Loucy (cell line): ENCODE data around the gene HOXC4.

Experiments used
- H2AFZ ChIP-seq: fragments of 200-600 bp; sonication (generic); 2 replicates; pipeline ENCODE4 v1.6.0; 2016; ENCODE audit warnings: antibody characterized with exemption, mild to moderate bottlenecking, low read length, moderate library complexity
- H3F3A ChIP-seq: fragments of 200-600 bp; 2 replicates; pipeline ENCODE4 v1.6.0; 2016; ENCODE audit warnings: antibody characterized with exemption, low read depth, mild to moderate bottlenecking
- H3K27me3 ChIP-seq: fragments of 200-600 bp; sonication (generic); 2 replicates; pipeline ENCODE4 v1.6.1; 2014; ENCODE audit warnings: low read length, mild to moderate bottlenecking; ENCODE audit not compliant: insufficient read depth, poor library complexity, severe bottlenecking
- H3K36me3 ChIP-seq: fragments of 200-600 bp; sonication (generic); 2 replicates; pipeline ENCODE4 v1.6.1; 2016; ENCODE audit warnings: low read length; ENCODE audit not compliant: insufficient read depth
- H3K4me1 ChIP-seq: fragments of 200-600 bp; sonication (generic); 2 replicates; pipeline ENCODE4 v1.5.1; 2014; ENCODE audit warnings: low read length, mild to moderate bottlenecking; ENCODE audit not compliant: insufficient read depth, poor library complexity, severe bottlenecking
- H3K4me2 ChIP-seq: fragments of 200-600 bp; sonication (generic); 2 replicates; pipeline ENCODE4 v1.6.0; 2014; ENCODE audit warnings: antibody characterized with exemption, low read length, low read depth, mild to moderate bottlenecking; ENCODE audit not compliant: poor library complexity, severe bottlenecking
- H3K4me3 ChIP-seq: fragments of 200-600 bp; sonication (generic); 2 replicates; pipeline ENCODE4 v1.5.1; 2014; ENCODE audit warnings: low read length, mild to moderate bottlenecking, mixed read lengths; ENCODE audit not compliant: poor library complexity, severe bottlenecking
- H3K79me2 ChIP-seq: fragments of 200-600 bp; sonication (generic); 2 replicates; pipeline ENCODE4 v1.6.1; 2014; ENCODE audit warnings: low read length; ENCODE audit not compliant: insufficient read depth
- H3K9ac ChIP-seq: fragments of 200-600 bp; sonication (generic); 2 replicates; pipeline ENCODE4 v1.6.0; 2014; ENCODE audit warnings: mild to moderate bottlenecking, low read depth, low read length, moderate library complexity; ENCODE audit not compliant: poor library complexity, severe bottlenecking
- H3K9me2 ChIP-seq: fragments of 200-600 bp; sonication (generic); replicated peaks from 2 replicates; pipeline ENCODE4 v1.6.1; 2016; ENCODE audit warnings: low read depth, low read length, mixed read lengths
- H3K9me3 ChIP-seq: fragments of 200-600 bp; sonication (generic); 2 replicates; pipeline ENCODE4 v1.6.1; 2014; ENCODE audit warnings: mild to moderate bottlenecking, antibody characterized with exemption, low read length, low read depth; ENCODE audit not compliant: insufficient read depth
- H4K20me1 ChIP-seq: fragments of 200-600 bp; sonication (generic); 2 replicates; pipeline ENCODE4 v1.6.0; 2014; ENCODE audit warnings: antibody characterized with exemption, low read length, mild to moderate bottlenecking; ENCODE audit not compliant: insufficient read depth, poor library complexity, severe bottlenecking
- CTCF ChIP-seq: fragments of 200-600 bp; sonication (generic); conservative IDR thresholded peaks from 2 replicates; pipeline ENCODE4 v1.5.1; 2014; ENCODE audit warnings: mild to moderate bottlenecking, antibody characterized with exemption, low read length
- EZH2phosphoT487 ChIP-seq: fragments of 200-600 bp; IDR thresholded peaks from 2 replicates; pipeline ENCODE4 v1.6.1; 2018; ENCODE audit warnings: antibody characterized with exemption, mild to moderate bottlenecking, moderate library complexity, borderline replicate concordance

HOXC4 gene

GRCh38 chr12:54019924-54020590, 33.6 kb upstream of the HOXC4 start:
- no peaks in the 10 kb centered on the region for H3K9me2 ChIP-seq
- H4K20me1 ChIP-seq: peaks cover 57% of the 10 kb centered on the region
- no peak overlapping the region for H2AFZ ChIP-seq
- H3K9ac ChIP-seq: peak overlapping the region; percentile 99
- H3K4me2 ChIP-seq: peak overlapping the region; percentile 85
- H3K27me3 ChIP-seq: no peaks in the 10 kb centered on the region
- peaks cover 10% of the 10 kb centered on the region for H3F3A ChIP-seq
- H3K36me3 ChIP-seq: no peaks in the 10 kb centered on the region
- H3K4me3 ChIP-seq: peak overlapping the region; percentile 95
- peaks cover 78% of the 10 kb centered on the region for H3K79me2 ChIP-seq
- no peaks in the 10 kb centered on the region for H3K9me3 ChIP-seq
- no peak for TF ChIP-seq EZH2phosphoT487
- no peak for TF ChIP-seq CTCF
- peaks cover 65% of the 10 kb centered on the region for H3K4me1 ChIP-seq

GRCh38 chr12:54020591-54021405, 32.8 kb upstream of the HOXC4 start:
- Histone ChIP-seq H3K9me2 (no peaks in the 10 kb centered on the region), H3K9ac (peak overlapping the region; percentile 99), H3K4me1 (peaks cover 66% of the 10 kb centered on the region), H3K9me3 (no peaks in the 10 kb centered on the region), H3K27me3 (no peaks in the 10 kb centered on the region), H2AFZ (no peak overlapping the region), H3K4me2 (peak overlapping the region; percentile 85), H3K79me2 (peaks cover 84% of the 10 kb centered on the region), H3K36me3 (no peaks in the 10 kb centered on the region), H4K20me1 (peaks cover 64% of the 10 kb centered on the region), H3F3A (peaks cover 10% of the 10 kb centered on the region), H3K4me3 (peak overlapping the region; percentile 95)
- TF ChIP-seq CTCF (no peak), EZH2phosphoT487 (no peak)

DNA sequence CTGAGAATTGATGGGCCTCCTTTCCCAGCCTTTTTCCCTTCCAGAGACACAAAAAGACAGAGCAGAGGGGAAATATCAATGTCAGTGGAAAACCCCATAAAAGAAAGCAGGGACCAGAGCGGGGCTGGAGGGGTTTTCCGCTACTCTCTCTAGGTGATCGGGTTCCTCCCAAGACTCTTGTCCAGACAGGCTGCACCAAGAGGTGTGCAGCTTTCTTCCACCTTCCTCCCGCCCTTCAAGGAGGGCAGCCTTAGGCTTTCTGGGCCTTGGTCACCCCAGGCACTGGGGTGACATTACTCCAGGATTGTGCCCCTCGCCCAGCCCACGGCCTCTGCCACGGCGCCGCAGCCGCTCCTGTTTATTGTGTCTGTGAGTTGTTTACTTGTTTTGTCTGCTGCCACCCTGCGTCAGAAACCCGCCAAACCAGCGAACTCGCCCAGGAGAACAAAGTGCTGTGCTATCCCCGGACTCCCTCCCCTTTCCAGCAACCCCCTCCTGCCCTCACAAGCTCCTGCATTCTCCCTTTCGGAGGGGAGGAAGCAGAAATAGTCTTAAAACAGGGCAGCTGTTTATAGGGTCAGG, 32.1 kb upstream of the HOXC4 start:
- H3K27me3 ChIP-seq: no peaks in the 10 kb centered on the region
- H3K9ac ChIP-seq: peak overlapping the region; percentile 99
- peaks cover 65% of the 10 kb centered on the region for H3K4me1 ChIP-seq
- H3K4me3 ChIP-seq: peak overlapping the region; percentile 95
- no peak overlapping the region for H2AFZ ChIP-seq
- peaks cover 71% of the 10 kb centered on the region for H4K20me1 ChIP-seq
- TF ChIP-seq EZH2phosphoT487: no peak
- TF ChIP-seq CTCF: no peak
- H3K79me2 ChIP-seq: peaks cover 86% of the 10 kb centered on the region
- peak overlapping the region; percentile 85 for H3K4me2 ChIP-seq
- no peaks in the 10 kb centered on the region for H3K9me3 ChIP-seq
- H3K36me3 ChIP-seq: no peaks in the 10 kb centered on the region
- H3F3A ChIP-seq: peaks cover 10% of the 10 kb centered on the region
- H3K9me2 ChIP-seq: no peaks in the 10 kb centered on the region
